Activated effector memory CD4-positive, alpha-beta T cell treated with Interleukin-2 at 50 U/mL for 16 hours (primary cell): Measurements from ENCODE around the gene NPIPB2.
"Not testable (repeated sequence)": the region's sequence is repeated elsewhere in the genome, so short reads cannot be mapped to it uniquely, and the experiment has no call there.

Source experiments
- DNase-seq: peaks from one replicate; pipeline ENCODE4 v3.0.0-alpha.2; 2020

Gene NPIPB2

DNA sequence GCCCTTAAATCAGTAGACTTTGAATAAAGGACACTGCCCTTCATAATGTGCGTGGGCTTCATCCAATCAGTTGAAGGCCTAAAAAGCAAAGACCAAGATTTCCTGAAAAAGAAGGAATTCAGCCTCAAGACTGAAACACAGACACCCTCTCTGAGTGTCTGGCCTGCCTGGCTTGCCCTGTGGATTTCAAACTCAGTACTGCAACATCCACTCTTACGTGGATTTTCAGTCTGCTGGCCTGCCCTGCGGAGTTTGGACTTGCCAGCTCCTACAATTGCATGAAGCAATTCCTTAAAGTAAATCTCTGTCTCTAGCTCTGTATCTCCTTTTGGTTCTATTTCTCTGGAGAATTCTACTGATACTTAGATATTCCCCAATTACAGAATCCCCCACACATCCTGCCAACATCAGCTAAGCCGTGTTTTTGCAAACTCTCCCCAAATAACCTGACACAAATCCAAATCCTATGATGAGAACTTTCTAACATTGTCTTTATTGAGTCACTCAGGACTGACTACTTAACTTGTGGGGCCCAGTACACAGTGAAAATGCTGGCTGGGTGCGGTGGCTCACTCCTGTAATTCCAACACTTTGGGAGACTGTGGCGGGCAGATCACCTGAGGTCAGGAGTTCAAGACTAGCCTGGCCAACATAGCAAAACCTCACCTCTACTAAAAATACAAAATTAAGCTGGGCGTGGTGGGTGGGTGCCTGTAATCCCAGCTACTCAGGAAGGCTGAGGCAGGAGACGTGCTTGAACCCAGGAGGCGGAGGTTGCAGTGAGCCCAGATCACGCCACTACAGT, 15.9 kb upstream of the NPIPB2 start:
- no peak for DNase-seq

- DNase-seq: no peak
Measured at GRCh38 chr16:11956558-11956957, 14.7 kb upstream of the NPIPB2 start.

GRCh38 chr16:11955713-11956123, 13.9 kb upstream of the NPIPB2 start:
- no peak for DNase-seq

GRCh38 chr16:11953576-11953975, 11.7 kb upstream of the NPIPB2 start:
- not testable (repeated sequence) for DNase-seq

GRCh38 chr16:11950388-11950787, 8.5 kb upstream of the NPIPB2 start:
- no peak for DNase-seq

DNA sequence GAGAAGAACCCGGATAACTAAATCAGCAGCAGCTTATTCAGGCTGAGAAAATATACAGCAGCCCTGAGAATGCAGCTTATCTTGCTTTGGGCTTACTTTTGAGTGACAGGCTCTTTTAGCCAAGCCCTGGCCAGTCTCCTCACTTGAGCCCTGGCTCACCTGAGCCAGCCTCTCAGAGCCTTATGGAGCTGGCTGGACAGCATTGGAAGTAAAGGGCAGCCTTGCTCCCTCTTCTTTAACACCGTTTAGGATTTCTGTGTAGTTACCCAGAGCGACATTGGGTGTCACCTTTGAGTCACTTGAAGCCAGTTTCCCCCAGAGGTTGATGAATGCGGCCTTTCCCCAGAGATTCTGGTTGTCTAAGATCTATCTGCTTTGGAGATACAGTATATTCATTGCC, 7.7 kb upstream of the NPIPB2 start:
- no peak for DNase-seq

GRCh38 chr16:11948819-11949218, 7.0 kb upstream of the NPIPB2 start:
- no peak for DNase-seq

GRCh38 chr16:11946433-11946832, 4.6 kb upstream of the NPIPB2 start:
- DNase-seq: no peak

- DNase-seq: not testable (repeated sequence)
Measured at GRCh38 chr16:11927350-11927749, 14.5 kb downstream of the NPIPB2 start.

DNA sequence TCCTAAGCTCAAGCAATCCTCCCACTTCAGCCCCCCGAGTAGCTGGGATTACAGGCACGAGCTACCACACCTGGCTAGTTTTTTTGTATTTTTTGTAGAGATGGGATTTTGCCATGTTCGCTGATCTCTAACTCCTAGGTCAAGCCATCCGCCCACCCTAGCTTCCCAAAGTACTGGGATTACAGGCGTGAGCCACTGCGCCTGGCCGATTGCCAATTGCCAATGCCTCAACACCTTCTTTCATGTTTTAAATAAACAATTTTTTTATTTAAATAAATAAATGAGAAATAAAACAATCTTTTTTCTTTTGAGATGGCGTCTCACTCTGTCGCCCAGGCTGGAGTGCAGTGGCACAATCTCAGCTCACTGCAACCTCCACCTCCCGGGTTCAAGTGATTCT, 17.8 kb downstream of the NPIPB2 start:
- not testable (repeated sequence) for DNase-seq

DNA sequence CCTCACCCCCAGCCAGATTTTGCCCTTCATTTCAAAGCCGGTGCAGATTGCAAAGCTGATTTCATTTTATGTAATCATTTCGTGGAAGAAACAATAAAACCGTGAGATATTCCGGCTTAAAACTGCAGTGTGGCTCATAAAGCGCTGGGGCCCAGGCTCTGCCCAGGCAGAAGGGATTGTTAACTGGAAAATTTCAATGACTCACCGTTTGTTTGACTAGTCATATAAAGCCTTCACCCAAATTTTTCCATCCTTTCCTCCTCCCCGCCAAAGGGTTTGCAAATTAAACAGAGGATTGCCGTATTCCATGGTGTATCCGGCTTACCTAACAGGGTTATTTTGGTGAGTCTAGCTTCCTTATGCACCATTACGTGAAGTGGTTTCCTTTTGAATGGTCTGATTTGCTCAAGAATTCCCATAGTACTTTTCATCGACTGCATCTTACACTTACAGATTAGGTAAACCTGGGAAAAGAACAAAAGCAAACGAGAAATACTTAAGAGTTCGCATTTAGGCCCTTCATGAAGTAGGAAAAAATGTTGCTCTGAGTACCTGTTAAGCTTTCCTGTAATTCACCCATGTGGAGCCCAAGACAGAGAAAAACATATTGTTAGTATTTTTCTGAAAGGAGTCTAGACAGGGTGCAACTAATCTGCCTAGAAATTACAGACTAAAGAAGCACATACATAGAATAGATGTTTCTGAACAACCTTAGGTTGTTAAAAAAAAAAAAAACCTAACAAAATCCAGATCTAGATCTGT, 25.1 kb downstream of the NPIPB2 start:
- no peak for DNase-seq

GRCh38 chr16:11915644-11916523, 26.0 kb downstream of the NPIPB2 start, which contains the start of gene GSPT1:
Gene GSPT1 (minus strand): TSS chr16:11915956. CDS start chr16:11915720, 236 bp downstream.
- DNase-seq: peak; percentile 99

- peak; percentile 18 for DNase-seq
Measured at GRCh38 chr16:11915114-11915643, 26.7 kb downstream of the NPIPB2 start.

DNA sequence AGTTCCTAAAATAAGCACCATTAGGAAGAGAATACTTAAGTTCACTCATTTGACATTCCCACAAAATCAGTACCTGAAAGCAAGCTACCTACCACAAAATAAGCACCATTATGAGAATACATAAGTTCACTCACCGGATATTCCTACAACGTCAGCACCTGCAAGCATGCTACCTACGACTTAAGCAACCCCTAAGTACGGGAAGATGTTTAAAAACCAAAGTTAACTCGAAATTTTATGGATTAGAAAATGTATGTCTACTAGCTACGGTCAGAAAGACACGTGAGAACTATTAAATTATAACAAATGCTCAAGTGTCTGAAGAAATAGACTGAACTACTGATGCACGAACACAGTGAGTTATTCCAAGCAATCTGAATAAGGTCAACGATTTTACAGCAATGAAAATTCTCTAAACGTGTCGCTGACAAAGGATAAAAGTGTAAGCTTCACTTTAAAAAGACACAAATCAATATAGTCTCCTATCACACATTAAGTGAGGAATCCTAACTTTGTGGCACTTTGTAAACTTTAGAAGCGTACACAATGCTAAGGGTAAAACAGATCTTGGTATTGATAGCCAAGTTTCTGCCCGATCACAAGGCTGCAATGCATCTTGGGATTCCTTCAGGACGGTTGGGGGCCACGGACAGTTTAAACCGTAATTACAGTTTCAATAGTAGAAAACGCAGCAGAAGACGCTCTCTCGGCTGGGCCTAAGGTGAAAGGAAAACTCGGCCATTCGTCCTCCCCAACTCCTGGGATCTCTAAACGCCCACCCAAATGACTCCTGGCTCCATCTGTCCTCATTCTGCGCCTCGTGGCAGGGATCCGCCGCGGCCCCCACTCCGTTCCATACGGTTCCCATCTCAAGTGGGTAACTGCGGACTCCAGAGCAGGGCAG, 27.4 kb downstream of the NPIPB2 start:
- no peak for DNase-seq

- no peak for DNase-seq
Measured at GRCh38 chr16:11913425-11914079, 28.3 kb downstream of the NPIPB2 start.

GRCh38 chr16:11909653-11910545, 31.9 kb downstream of the NPIPB2 start:
- DNase-seq: no peak

DNA sequence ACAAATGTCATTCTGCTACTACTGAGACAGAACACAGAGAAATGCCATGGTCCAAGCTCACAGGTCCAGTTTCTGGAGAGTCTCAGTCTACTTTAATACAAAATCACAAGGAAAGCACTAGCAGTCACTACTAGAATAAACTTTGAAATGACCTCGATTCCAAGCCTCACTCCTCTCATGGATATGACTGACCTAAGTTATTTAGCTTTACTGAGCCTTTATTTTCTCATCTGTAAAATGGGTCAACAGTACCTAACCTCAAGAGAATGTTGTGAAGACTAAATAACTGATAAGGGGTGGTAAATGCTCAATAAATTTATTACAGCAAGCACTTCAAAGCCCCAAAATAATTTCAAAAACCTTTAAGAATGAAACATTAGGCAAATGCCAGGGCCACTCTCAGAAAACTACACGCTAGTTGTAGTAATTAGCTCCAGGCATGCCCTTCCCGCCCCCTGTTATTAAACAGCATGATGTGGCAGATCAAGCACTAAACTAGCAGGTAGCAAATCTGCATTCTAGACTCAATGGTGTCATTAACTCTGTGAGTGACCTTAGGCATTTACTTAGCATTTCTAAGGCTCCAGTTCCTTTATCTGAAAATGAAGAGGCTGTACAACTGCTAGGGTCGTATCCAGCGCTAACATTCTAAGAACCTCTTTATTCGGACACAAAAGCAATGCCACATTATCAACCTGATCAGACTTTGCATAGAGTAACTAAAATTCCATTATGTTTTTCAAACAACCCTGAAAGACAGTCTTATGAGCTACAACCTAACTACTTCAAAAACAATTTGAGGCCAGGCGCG, 34.5 kb downstream of the NPIPB2 start:
- no peak for DNase-seq

DNA sequence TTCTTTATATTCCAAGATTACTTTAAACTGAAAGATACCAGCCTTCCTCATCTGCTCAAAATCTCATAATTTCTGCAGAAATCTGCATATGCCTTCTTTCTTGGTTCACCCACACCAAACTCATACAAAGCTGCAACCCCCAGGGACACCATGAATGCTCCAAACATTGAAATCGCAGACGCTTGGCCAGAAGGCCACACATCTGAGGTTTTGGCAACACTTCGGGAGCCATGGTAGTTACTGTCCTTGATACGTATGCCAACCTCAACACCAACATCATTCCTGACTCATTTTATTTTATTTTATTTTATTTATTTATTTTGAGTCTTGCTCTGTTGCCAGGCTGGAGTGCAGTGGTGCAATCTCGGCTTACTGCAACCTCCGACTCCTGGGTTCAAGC, 37.9 kb downstream of the NPIPB2 start:
- DNase-seq: no peak

DNA sequence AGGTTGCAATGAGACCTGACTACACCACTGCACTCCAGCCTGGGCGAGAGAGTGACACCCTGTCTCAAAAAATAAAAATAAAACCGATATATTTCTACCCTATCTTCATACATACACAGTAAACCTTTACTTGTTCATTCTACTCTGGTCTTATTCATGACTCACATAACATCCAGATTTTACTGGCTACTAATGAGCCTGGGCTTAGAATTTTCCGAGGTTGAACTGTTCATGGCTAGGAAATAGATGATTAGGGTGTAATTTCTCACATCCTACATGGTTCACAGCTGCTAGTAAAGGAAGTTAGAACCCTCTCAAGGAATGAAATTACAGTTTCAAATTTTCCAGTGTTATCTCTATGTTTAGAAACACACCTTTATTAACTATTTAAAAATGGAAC, 40.8 kb downstream of the NPIPB2 start:
- DNase-seq: no peak
